ENCODE results near the gene SCCPDH.
"Not testable (repeated sequence)": the region's sequence is repeated elsewhere in the genome, so short reads cannot be mapped to it uniquely, and the experiment has no call there.

SCCPDH gene

GRCh38 chr1:246708166-246708565, 16.0 kb upstream of the SCCPDH start:
- H3K4me1 ChIP-seq (ENCODE audit: insufficient read depth, poor library complexity, severe bottlenecking) = no peaks in the 10 kb centered on the region
- no peak overlapping the region for H3K4me3 ChIP-seq (ENCODE audit: severe bottlenecking)
- H3K36me3 ChIP-seq (ENCODE audit: low read depth) = no peaks in the 10 kb centered on the region
- DNase-seq (ENCODE audit: low spot score) (no peak), ATAC-seq (ENCODE audit: low read depth) (no peak)
- H3K27ac ChIP-seq (ENCODE audit: poor library complexity, severe bottlenecking) = no peak overlapping the region
- H3K27me3 ChIP-seq (ENCODE audit: insufficient read depth, poor library complexity, severe bottlenecking) = no peaks in the 10 kb centered on the region
- H3K9me3 ChIP-seq (ENCODE audit: severe bottlenecking) = no peaks in the 10 kb centered on the region
- TF ChIP-seq CTCF (IDR thresholded peaks at IDR 0.05; ENCODE audit: poor library complexity, severe bottlenecking) = no peak

- Histone ChIP-seq H3K27me3 (ENCODE audit: insufficient read depth, poor library complexity, severe bottlenecking) (no peaks in the 10 kb centered on the region), H3K9me3 (ENCODE audit: severe bottlenecking) (no peaks in the 10 kb centered on the region), H3K27ac (ENCODE audit: poor library complexity, severe bottlenecking) (no peak overlapping the region), H3K36me3 (ENCODE audit: low read depth) (no peaks in the 10 kb centered on the region), H3K4me1 (ENCODE audit: insufficient read depth, poor library complexity, severe bottlenecking) (no peaks in the 10 kb centered on the region), H3K4me3 (ENCODE audit: severe bottlenecking) (no peak overlapping the region)
- no peak for ATAC-seq (ENCODE audit: low read depth)
- TF ChIP-seq CTCF (IDR thresholded peaks at IDR 0.05; ENCODE audit: poor library complexity, severe bottlenecking) = no peak
- DNase-seq (ENCODE audit: low spot score) = no peak
These were observed 15.0 kb upstream of the SCCPDH start for GRCh38 chr1:246709196-246709595.

GRCh38 chr1:246709835-246710234, 14.4 kb upstream of the SCCPDH start:
- ATAC-seq (ENCODE audit: low read depth) = no peak
- DNase-seq (ENCODE audit: low spot score) = no peak
- H3K9me3 ChIP-seq (ENCODE audit: severe bottlenecking) = no peaks in the 10 kb centered on the region
- H3K4me1 ChIP-seq (ENCODE audit: insufficient read depth, poor library complexity, severe bottlenecking) = no peaks in the 10 kb centered on the region
- no peaks in the 10 kb centered on the region for H3K27me3 ChIP-seq (ENCODE audit: insufficient read depth, poor library complexity, severe bottlenecking)
- no peak for TF ChIP-seq CTCF (IDR thresholded peaks at IDR 0.05; ENCODE audit: poor library complexity, severe bottlenecking)
- H3K27ac ChIP-seq (ENCODE audit: poor library complexity, severe bottlenecking) = no peak overlapping the region
- H3K36me3 ChIP-seq (ENCODE audit: low read depth) = no peaks in the 10 kb centered on the region
- no peak overlapping the region for H3K4me3 ChIP-seq (ENCODE audit: severe bottlenecking)

- Histone ChIP-seq H3K4me3 (ENCODE audit: severe bottlenecking) (no peak overlapping the region), H3K27me3 (ENCODE audit: insufficient read depth, poor library complexity, severe bottlenecking) (no peaks in the 10 kb centered on the region), H3K4me1 (ENCODE audit: insufficient read depth, poor library complexity, severe bottlenecking) (no peaks in the 10 kb centered on the region), H3K36me3 (ENCODE audit: low read depth) (no peaks in the 10 kb centered on the region), H3K9me3 (ENCODE audit: severe bottlenecking) (no peaks in the 10 kb centered on the region), H3K27ac (ENCODE audit: poor library complexity, severe bottlenecking) (no peak overlapping the region)
- no peak for ATAC-seq (ENCODE audit: low read depth)
- no peak for TF ChIP-seq CTCF (IDR thresholded peaks at IDR 0.05; ENCODE audit: poor library complexity, severe bottlenecking)
- no peak for DNase-seq (ENCODE audit: low spot score)
These were observed 12.6 kb upstream of the SCCPDH start for GRCh38 chr1:246711548-246712003.

GRCh38 chr1:246712428-246712827, 11.8 kb upstream of the SCCPDH start:
- ATAC-seq (ENCODE audit: low read depth); DNase-seq (ENCODE audit: low spot score); H3K27me3 ChIP-seq (ENCODE audit: insufficient read depth, poor library complexity, severe bottlenecking); H3K4me1 ChIP-seq (ENCODE audit: insufficient read depth, poor library complexity, severe bottlenecking); H3K9me3 ChIP-seq (ENCODE audit: severe bottlenecking); H3K27ac ChIP-seq (ENCODE audit: poor library complexity, severe bottlenecking); H3K4me3 ChIP-seq (ENCODE audit: severe bottlenecking); H3K36me3 ChIP-seq (ENCODE audit: low read depth): not testable (repeated sequence)

GRCh38 chr1:246719361-246719760, 4.8 kb upstream of the SCCPDH start:
- not testable (repeated sequence) for DNase-seq (ENCODE audit: low spot score); H3K4me3 ChIP-seq (ENCODE audit: severe bottlenecking); ATAC-seq (ENCODE audit: low read depth); H3K27ac ChIP-seq (ENCODE audit: poor library complexity, severe bottlenecking); H3K4me1 ChIP-seq (ENCODE audit: insufficient read depth, poor library complexity, severe bottlenecking); H3K36me3 ChIP-seq (ENCODE audit: low read depth); H3K9me3 ChIP-seq (ENCODE audit: severe bottlenecking); H3K27me3 ChIP-seq (ENCODE audit: insufficient read depth, poor library complexity, severe bottlenecking)

GRCh38 chr1:246720814-246721213, 3.4 kb upstream of the SCCPDH start:
- not testable (repeated sequence) for H3K4me3 ChIP-seq (ENCODE audit: severe bottlenecking); H3K9me3 ChIP-seq (ENCODE audit: severe bottlenecking); H3K27ac ChIP-seq (ENCODE audit: poor library complexity, severe bottlenecking); H3K4me1 ChIP-seq (ENCODE audit: insufficient read depth, poor library complexity, severe bottlenecking); DNase-seq (ENCODE audit: low spot score); ATAC-seq (ENCODE audit: low read depth); H3K27me3 ChIP-seq (ENCODE audit: insufficient read depth, poor library complexity, severe bottlenecking); H3K36me3 ChIP-seq (ENCODE audit: low read depth)

Measured in RWPE2 (cell line).